H1 (cell line): ENCODE results near the gene HMG20A. TPM values are rescaled to one million over a fixed set of nuclear protein-coding genes. Genes with fewer than 3 reads are reported as not detected.

ENCODE experiments used
- CTCF ChIA-PET: fragments of 300-600 bp; sonication (Branson Sonifier 250); formaldehyde crosslinking; loops from one replicate; lab custom pipeline; 2021; ENCODE audit not compliant: partially characterized antibody; lab: Charles Lee
- POLR2A ChIA-PET: fragments of 300-600 bp; sonication (Branson Sonifier 250); formaldehyde crosslinking; loops from one replicate; lab custom pipeline; 2021; ENCODE audit warnings: inconsistent platforms; ENCODE audit not compliant: partially characterized antibody; lab: Charles Lee
- DNase-seq, 2 experiments: peaks; one replicate each; pipeline versions ENCODE4 v3.0.0 to v3.0.0-alpha.2; 2010 to 2022; ENCODE audit warnings: low spot score in 2 of 2, low read depth in 1 of 2, mixed read lengths in 1 of 2
- FAIRE-seq: peaks from 2 replicates; lab custom pipeline; 2011; peaks lifted over from hg19 to GRCh38; lab: Jason Lieb, UNC
- H2AFZ ChIP-seq: 2 replicates; pipeline ENCODE4 v1.8.1; 2012; ENCODE audit warnings: low read length, inconsistent platforms
- H2AK5ac ChIP-seq: 2 replicates; pipeline ENCODE4 v1.6.1; 2013; ENCODE audit warnings: low read depth, low read length
- H2BK120ac ChIP-seq: replicated peaks from 2 replicates; pipeline ENCODE3; 2013; ENCODE audit warnings: low read depth, low read length, inconsistent platforms
- H2BK12ac ChIP-seq: 2 replicates; pipeline ENCODE4 v1.6.1; 2013; ENCODE audit warnings: low read depth, low read length
- H2BK15ac ChIP-seq: 2 replicates; pipeline ENCODE4 v1.6.1; 2013; ENCODE audit warnings: low read length
- H2BK20ac ChIP-seq: 2 replicates; pipeline ENCODE4 v1.6.1; 2013; ENCODE audit warnings: low read length
- H2BK5ac ChIP-seq: 2 replicates; pipeline ENCODE4 v1.6.1; 2013; ENCODE audit warnings: low read depth, low read length
- H3K14ac ChIP-seq: 2 replicates; pipeline ENCODE4 v1.6.1; 2013; ENCODE audit warnings: inconsistent platforms; ENCODE audit not compliant: insufficient read length
- H3K18ac ChIP-seq: 2 replicates; pipeline ENCODE4 v1.6.1; 2013; ENCODE audit warnings: low read length; ENCODE audit errors: extremely low read depth
- H3K23ac ChIP-seq: 2 replicates; pipeline ENCODE4 v1.6.1; 2013; ENCODE audit warnings: inconsistent platforms; ENCODE audit not compliant: insufficient read length
- H3K23me2 ChIP-seq: 2 replicates; pipeline ENCODE4 v1.6.1; 2013; ENCODE audit warnings: low read depth, low read length
- H3K27ac ChIP-seq: 2 replicates; pipeline ENCODE4 v1.6.1; 2011; ENCODE audit warnings: low read depth, low read length, inconsistent platforms
- H3K27me3 ChIP-seq, 4 experiments: replicated peaks in 1 of 4; 1 replicate in 1 of 4; 2 replicates in 3 of 4; pipeline versions ENCODE4 v1.6.1 to v1.8.1; 2011 to 2013; ENCODE audit warnings: low read length in 3 of 4, mild to moderate bottlenecking in 3 of 4, inconsistent platforms in 2 of 4, mixed read lengths in 2 of 4, moderate library complexity in 1 of 4; ENCODE audit not compliant: control insufficient read depth in 3 of 4, insufficient read depth in 3 of 4; ENCODE audit errors: extremely low read depth in 1 of 4
- H3K36me3 ChIP-seq, 4 experiments: 2 replicates each; pipeline versions ENCODE4 v1.6.1 to v1.8.1; 2011 to 2013; ENCODE audit warnings: mild to moderate bottlenecking in 4 of 4, low read length in 3 of 4, moderate library complexity in 2 of 4, control low read depth in 1 of 4, inconsistent platforms in 1 of 4; ENCODE audit not compliant: insufficient read depth in 4 of 4, control insufficient read depth in 2 of 4
- H3K4ac ChIP-seq: replicated peaks from 2 replicates; pipeline ENCODE3; 2013; ENCODE audit warnings: low read length, low read depth, mixed read lengths, inconsistent platforms; ENCODE audit not compliant: insufficient read length
- H3K4me1 ChIP-seq, 4 experiments: replicated peaks in 1 of 4; 1 replicate in 1 of 4; 2 replicates in 3 of 4; pipeline versions ENCODE4 v1.6.1 to v1.8.1; 2011 to 2013; ENCODE audit warnings: low read length in 3 of 4, inconsistent platforms in 2 of 4, mixed read lengths in 1 of 4; ENCODE audit not compliant: insufficient read depth in 4 of 4, control insufficient read depth in 3 of 4
- H3K4me2 ChIP-seq, 2 experiments: 2 replicates each; pipeline versions ENCODE4 v1.6.1 to v1.8.1; 2011 to 2013; ENCODE audit warnings: low read depth in 2 of 2, low read length in 2 of 2, control low read depth in 1 of 2, inconsistent platforms in 1 of 2, mild to moderate bottlenecking in 1 of 2; ENCODE audit not compliant: insufficient read depth in 1 of 2
- H3K4me3 ChIP-seq, 4 experiments: fragments of 200-600, 300-600 bp in 1 of 4; sonication (generic), shearing (Covaris generic), sonication (Bioruptor Twin) in 1 of 4; 2 replicates each; pipeline versions ENCODE4 v1.5.1 to v1.8.1; 2011 to 2016; ENCODE audit warnings: low read length in 4 of 4, low read depth in 3 of 4, control low read depth in 2 of 4, inconsistent platforms in 2 of 4, mild to moderate bottlenecking in 2 of 4, mixed read lengths in 1 of 4, moderate library complexity in 1 of 4; ENCODE audit not compliant: insufficient read depth in 2 of 4; ENCODE audit errors: extremely low read depth in 1 of 4
- H3K56ac ChIP-seq: replicated peaks from 2 replicates; pipeline ENCODE3; 2013; ENCODE audit warnings: low read depth, mild to moderate bottlenecking, mixed read lengths, low read length, inconsistent platforms; ENCODE audit not compliant: insufficient read length
- H3K79me1 ChIP-seq: 2 replicates; pipeline ENCODE4 v1.6.1; 2013; ENCODE audit warnings: low read depth, low read length, control low read depth
- H3K79me2 ChIP-seq, 2 experiments: 2 replicates each; pipeline versions ENCODE4 v1.6.1 to v1.8.1; 2012 to 2013; ENCODE audit warnings: low read length in 2 of 2, mild to moderate bottlenecking in 2 of 2, inconsistent platforms in 1 of 2; ENCODE audit not compliant: insufficient read depth in 2 of 2, control insufficient read depth in 1 of 2
- H3K9ac ChIP-seq, 4 experiments: replicated peaks in 1 of 4; 1 replicate in 1 of 4; 2 replicates in 3 of 4; pipeline versions ENCODE4 v1.6.1 to v1.8.1; 2011 to 2013; ENCODE audit warnings: low read depth in 3 of 4, low read length in 3 of 4, control low read depth in 2 of 4, mild to moderate bottlenecking in 2 of 4, moderate library complexity in 2 of 4, inconsistent platforms in 1 of 4; ENCODE audit errors: extremely low read depth in 1 of 4
- H3K9me3 ChIP-seq, 2 experiments: 2 replicates each; pipeline versions ENCODE4 v1.6.1 to v1.8.1; 2012 to 2013; ENCODE audit warnings: mild to moderate bottlenecking in 2 of 2, moderate library complexity in 2 of 2, control low read depth in 1 of 2, inconsistent platforms in 1 of 2, low read depth in 1 of 2, low read length in 1 of 2, mixed read lengths in 1 of 2; ENCODE audit not compliant: insufficient read depth in 2 of 2
- H4K20me1 ChIP-seq, 2 experiments: replicated peaks in 1 of 2; 2 replicates each; pipeline versions ENCODE3 to v1.8.1; 2011 to 2013; ENCODE audit warnings: inconsistent platforms in 2 of 2, low read length in 2 of 2, mild to moderate bottlenecking in 1 of 2; ENCODE audit not compliant: insufficient read depth in 2 of 2, control insufficient read depth in 1 of 2
- H4K5ac ChIP-seq: 2 replicates; pipeline ENCODE4 v1.6.1; 2013; ENCODE audit warnings: low read length, low read depth, mixed read lengths, inconsistent platforms; ENCODE audit not compliant: insufficient read length
- H4K8ac ChIP-seq: 2 replicates; pipeline ENCODE4 v1.8.0; 2013; ENCODE audit warnings: mild to moderate bottlenecking, moderate library complexity, low read length, inconsistent platforms; ENCODE audit not compliant: insufficient read depth; ENCODE audit errors: extremely low read depth
- H4K91ac ChIP-seq: replicated peaks from 2 replicates; pipeline ENCODE3; 2013; ENCODE audit warnings: low read length, mixed read lengths, inconsistent platforms; ENCODE audit not compliant: insufficient read length
- SRF ChIP-seq: IDR thresholded peaks from 2 replicates; pipeline ENCODE4 v1.6.1; 2011; ENCODE audit warnings: mild to moderate bottlenecking, low read depth, low read length, moderate library complexity
- WGBS, 2 experiments: shearing (Covaris generic) in 1 of 2; methylation state at CpG; one replicate each; pipeline versions ENCODE4 v1.1.6 to v1.1.7; 2013 to 2015; ENCODE audit warnings: low lambda C conversion rate in 2 of 2, mixed read lengths in 2 of 2, inconsistent platforms in 1 of 2, low coverage in 1 of 2, missing lambda C conversion rate in 1 of 2; ENCODE audit not compliant: insufficient replicate concordance in 2 of 2, insufficient coverage in 1 of 2, insufficient read length in 1 of 2; ENCODE audit errors: extremely low coverage in 1 of 2, missing lambda C conversion rate in 1 of 2; 5-methylcytosine and 5-hydroxymethylcytosine counted together
- polyA plus RNA-seq, 7 experiments: library from polyadenylated mRNA; depleted of rRNA in 3 of 7; stranded (reverse) in 5 of 7; unstranded in 2 of 7; fragments of >200 nt in 5 of 7; fragments of 200-250 nt in 2 of 7; gene quantifications; 1 replicate in 5 of 7; 2 replicates in 1 of 7; 4 replicates in 1 of 7; pipeline versions ENCODE4 v1.2.1 to v1.2.3, GENCODE V29; 2011 to 2013; ENCODE audit warnings: missing spikeins in 2 of 7, mixed read lengths in 2 of 7
- total RNA-seq: library from RNA; stranded (reverse); fragmentation: NEBNext Ultra II Directional; extraction: Animal tissue kit (Norgen Biotek cat#: 25700); gene quantifications from 2 replicates; pipeline ENCODE4 v1.2.1, GENCODE V29; 2021
- TF ChIP-seq, protein P1 (sequence below), 3 experiments: IDR thresholded peaks; 1 replicate in 2 of 3; 2 replicates in 1 of 3; pipeline versions ENCODE4 v1.5.1 to v1.6.1; 2011; ENCODE audit warnings: low read length in 3 of 3, mild to moderate bottlenecking in 3 of 3, inconsistent platforms in 2 of 3, low read depth in 1 of 3, moderate library complexity in 1 of 3; ENCODE audit not compliant: insufficient read depth in 1 of 3; ENCODE audit errors: control extremely low read depth in 1 of 3

The HMG20A gene
- total and polyA plus RNA-seq, 2 of the 8 experiments (the other 6 are each of a cell fraction or from before 2014, with no cell fraction given) = 52.1 to 59.7 TPM

GRCh38 chr15:77502379-77503095 is 81.8 kb downstream of the HMG20A start:
- no peak overlapping the region for H3K4me2 ChIP-seq
- no peak for TF ChIP-seq SRF
- TF ChIP-seq, protein P1, sequence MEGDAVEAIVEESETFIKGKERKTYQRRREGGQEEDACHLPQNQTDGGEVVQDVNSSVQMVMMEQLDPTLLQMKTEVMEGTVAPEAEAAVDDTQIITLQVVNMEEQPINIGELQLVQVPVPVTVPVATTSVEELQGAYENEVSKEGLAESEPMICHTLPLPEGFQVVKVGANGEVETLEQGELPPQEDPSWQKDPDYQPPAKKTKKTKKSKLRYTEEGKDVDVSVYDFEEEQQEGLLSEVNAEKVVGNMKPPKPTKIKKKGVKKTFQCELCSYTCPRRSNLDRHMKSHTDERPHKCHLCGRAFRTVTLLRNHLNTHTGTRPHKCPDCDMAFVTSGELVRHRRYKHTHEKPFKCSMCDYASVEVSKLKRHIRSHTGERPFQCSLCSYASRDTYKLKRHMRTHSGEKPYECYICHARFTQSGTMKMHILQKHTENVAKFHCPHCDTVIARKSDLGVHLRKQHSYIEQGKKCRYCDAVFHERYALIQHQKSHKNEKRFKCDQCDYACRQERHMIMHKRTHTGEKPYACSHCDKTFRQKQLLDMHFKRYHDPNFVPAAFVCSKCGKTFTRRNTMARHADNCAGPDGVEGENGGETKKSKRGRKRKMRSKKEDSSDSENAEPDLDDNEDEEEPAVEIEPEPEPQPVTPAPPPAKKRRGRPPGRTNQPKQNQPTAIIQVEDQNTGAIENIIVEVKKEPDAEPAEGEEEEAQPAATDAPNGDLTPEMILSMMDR (IDR thresholded peaks at IDR 0.05; ENCODE audit: control extremely low read depth in 1 of 3, insufficient read depth in 1 of 3, low read depth in 1 of 3, low read length in 3 of 3) = no peak

More at GRCh38 chr15:77502379-77503095, 81.8 kb downstream of the HMG20A start:
- H3K23ac ChIP-seq = no peak overlapping the region
- no peaks in the 10 kb centered on the region for H3K27me3 ChIP-seq
- H4K5ac ChIP-seq = no peak overlapping the region
- no peak overlapping the region for H3K9ac ChIP-seq
- peak overlapping the region; percentile 13; the same call in 1 of the 2 replicates for H2BK15ac ChIP-seq
- H3K23me2 ChIP-seq = peaks cover under 1% of the 10 kb centered on the region; the same call in 1 of the 2 replicates
- H3K4ac ChIP-seq = no peak overlapping the region
- H3K14ac ChIP-seq = no peak overlapping the region
- peak overlapping the region; percentile 28; the same call in 1 of the 2 replicates for H2BK20ac ChIP-seq
- no peak overlapping the region for H3K4me3 ChIP-seq
- no peaks in the 10 kb centered on the region for H3K79me1 ChIP-seq
- H3K56ac ChIP-seq = no peak overlapping the region
- no peaks in the 10 kb centered on the region for H4K20me1 ChIP-seq
- FAIRE-seq (no peak), DNase-seq (no peak)
- 0 out of 2 replicates have a peak overlapping the region, but pooled peaks have one; percentile 53 for H2AK5ac ChIP-seq
- WGBS, 2 experiments = 85% methylated on average over 7 of the region's 7 CpGs; no CpG with 5 or more reads in 1 of the 2 experiments
- H2BK12ac ChIP-seq = peak overlapping the region; percentile 45; the same call in 1 of the 2 replicates
- no peak overlapping the region for H2AFZ ChIP-seq
- no peak overlapping the region for H3K18ac ChIP-seq
- H3K27ac ChIP-seq = no peak overlapping the region
- no peaks in the 10 kb centered on the region for H3K79me2 ChIP-seq
- H3K4me1 ChIP-seq = peaks cover 10 to 32% (median 15%) of the 10 kb centered on the region in 4 experiments
- no peak overlapping the region for H4K91ac ChIP-seq
- no peaks in the 10 kb centered on the region for H3K9me3 ChIP-seq
- H4K8ac ChIP-seq = no peak overlapping the region
- CTCF ChIA-PET = interaction anchor here (0.6 to 3.7 kb wide), 7 partner anchors 18 to 316 kb away, joined by 3 to 28 read pairs (median 6); no protein-coding TSS in a partner anchor
- H2BK5ac ChIP-seq = 0 out of 2 replicates have a peak overlapping the region, but pooled peaks have one; percentile 16
- H2BK120ac ChIP-seq = no peak overlapping the region
- H3K36me3 ChIP-seq = no peaks in the 10 kb centered on the region
- POLR2A ChIA-PET = interaction anchor here (1.1 kb wide), 1 partner anchor 12 kb away, joined by 3 read pairs; no protein-coding TSS in a partner anchor
